Measurements from ENCODE around the gene GAB4. TPM values are rescaled to one million over a fixed set of nuclear protein-coding genes. Genes with fewer than 3 reads are reported as not detected.
"Not testable (repeated sequence)": the region's sequence is repeated elsewhere in the genome, so short reads cannot be mapped to it uniquely, and the experiment has no call there.

The GAB4 gene
- total and polyA plus RNA-seq, 2 of the 4 experiments (the other 2 are of a cell fraction) = not detected

- ATAC-seq (ENCODE audit: low read depth) (no peak), DNase-seq (no peak)
- Histone ChIP-seq H2AK5ac (ENCODE audit: low read depth, low read length) (no peak overlapping the region), H4K5ac (ENCODE audit: low read depth, low read length) (no peak overlapping the region), H2BK15ac (ENCODE audit: low read depth, low read length) (no peak overlapping the region), H3K4me1 (ENCODE audit: control insufficient read depth, insufficient read depth, low read length) (no peaks in the 10 kb centered on the region), H3K4me3 (ENCODE audit: insufficient read depth, low read depth, low read length) (no peak overlapping the region), H3K27me3 (ENCODE audit: control insufficient read depth, insufficient read depth, low read length) (no peaks in the 10 kb centered on the region), H3K9me1 (ENCODE audit: insufficient read depth, low read length) (no peaks in the 10 kb centered on the region), H3K56ac (ENCODE audit: extremely low read depth, insufficient read depth, low read length) (no peak overlapping the region), H3K4me2 (ENCODE audit: low read depth, low read length) (no peak overlapping the region), H3K18ac (ENCODE audit: low read depth, low read length) (no peak overlapping the region), H3K9me3 (ENCODE audit: control insufficient read depth, insufficient read depth, low read length) (no peaks in the 10 kb centered on the region), H3K23ac (ENCODE audit: low read depth, low read length) (no peak overlapping the region), H2BK5ac (ENCODE audit: low read depth, low read length, poor library complexity, severe bottlenecking) (no peak overlapping the region), H2AFZ (replicated peaks; ENCODE audit: low read length, poor library complexity) (no peak overlapping the region), H3K14ac (replicated peaks; ENCODE audit: low read depth, low read length) (no peak overlapping the region), H4K91ac (ENCODE audit: insufficient read depth, low read depth, low read length) (no peak overlapping the region), H3K36me3 (ENCODE audit: control insufficient read depth, insufficient read depth, low read length) (no peaks in the 10 kb centered on the region), H4K20me1 (ENCODE audit: insufficient read depth, low read length) (no peaks in the 10 kb centered on the region), H2BK120ac (ENCODE audit: low read depth, low read length) (no peak overlapping the region), H3K27ac (ENCODE audit: insufficient read depth, low read length) (no peak overlapping the region), H3K4ac (ENCODE audit: low read depth, low read length) (no peak overlapping the region), H3K79me1 (ENCODE audit: low read depth in 1 of 2, low read length in 2 of 2) (no peaks in the 10 kb centered on the region), H3K9ac (ENCODE audit: low read depth, low read length) (no peak overlapping the region), H4K8ac (ENCODE audit: low read depth in 2 of 2, low read length in 2 of 2) (no peak overlapping the region), H2AK9ac (replicated peaks; ENCODE audit: low read depth, low read length, poor library complexity) (no peak overlapping the region), H2BK20ac (ENCODE audit: low read depth, low read length) (no peak overlapping the region)
- intact Hi-C loops (cut with micrococcal nuclease) (no loop called here), in situ Hi-C loops (cut with MboI; ENCODE audit: low sequenced_read_pairs) (no loop called here), dilution Hi-C loops (cut with HindIII; ENCODE audit: low sequenced_read_pairs, unreplicated experiment) (no loop called here)
- no peak for TF ChIP-seq RAD21 (IDR thresholded peaks at IDR 0.05; ENCODE audit: low read length)
- TF ChIP-seq FOS (IDR thresholded peaks at IDR 0.05; ENCODE audit: low read depth, low read length) = no peak
- TF ChIP-seq BHLHE40 (IDR thresholded peaks at IDR 0.05; ENCODE audit: low read depth, low read length) = no peak
- TF ChIP-seq MAZ (IDR thresholded peaks at IDR 0.05; ENCODE audit: borderline replicate concordance, low read depth, low read length) = no peak
- TF ChIP-seq RFX5 (IDR thresholded peaks at IDR 0.05; ENCODE audit: low read depth, low read length) = no peak
- no peak for TF ChIP-seq POLR2A (IDR thresholded peaks at IDR 0.05; ENCODE audit: low read depth, low read length)
- ChIA-PET CTCF (no interaction called here), POLR2A (ENCODE audit: unreplicated experiment) (no interaction called here)
- WGBS, 2 experiments (ENCODE audit: extremely low coverage in 2 of 2, insufficient read length in 1 of 2) = 100% methylated on average over 1 of the region's 5 CpGs; no CpG with 5 or more reads in 1 of the 2 experiments
- no TSS peak for BruUV-seq (replicated peaks)
These were observed 70.2 kb downstream of the GAB4 start for GRCh38 chr22:16937811-16938210.

GRCh38 chr22:16937209-16937608 lies 70.8 kb downstream of the GAB4 start:
- dilution Hi-C loops (cut with HindIII; ENCODE audit: low sequenced_read_pairs, unreplicated experiment); H3K27me3 ChIP-seq (ENCODE audit: control insufficient read depth, insufficient read depth, low read length); H3K4ac ChIP-seq (ENCODE audit: low read depth, low read length); H3K9me3 ChIP-seq (ENCODE audit: control insufficient read depth, insufficient read depth, low read length); H3K9ac ChIP-seq (ENCODE audit: low read depth, low read length); in situ Hi-C loops (cut with MboI; ENCODE audit: low sequenced_read_pairs); H3K27ac ChIP-seq (ENCODE audit: insufficient read depth, low read length); intact Hi-C loops (cut with micrococcal nuclease); H2AK5ac ChIP-seq (ENCODE audit: low read depth, low read length); H3K18ac ChIP-seq (ENCODE audit: low read depth, low read length); POLR2A ChIA-PET (ENCODE audit: unreplicated experiment); H3K23ac ChIP-seq (ENCODE audit: low read depth, low read length); H3K36me3 ChIP-seq (ENCODE audit: control insufficient read depth, insufficient read depth, low read length); H4K8ac ChIP-seq (ENCODE audit: low read depth in 2 of 2, low read length in 2 of 2); DNase-seq; H3K56ac ChIP-seq (ENCODE audit: extremely low read depth, insufficient read depth, low read length); H3K14ac ChIP-seq (replicated peaks; ENCODE audit: low read depth, low read length); ATAC-seq (ENCODE audit: low read depth); H4K5ac ChIP-seq (ENCODE audit: low read depth, low read length); H2AK9ac ChIP-seq (replicated peaks; ENCODE audit: low read depth, low read length, poor library complexity); H2BK15ac ChIP-seq (ENCODE audit: low read depth, low read length); CTCF ChIA-PET; H3K79me1 ChIP-seq (ENCODE audit: low read depth in 1 of 2, low read length in 2 of 2); H2BK20ac ChIP-seq (ENCODE audit: low read depth, low read length); H3K4me1 ChIP-seq (ENCODE audit: control insufficient read depth, insufficient read depth, low read length); H4K20me1 ChIP-seq (ENCODE audit: insufficient read depth, low read length); H2BK120ac ChIP-seq (ENCODE audit: low read depth, low read length); H3K9me1 ChIP-seq (ENCODE audit: insufficient read depth, low read length); H4K91ac ChIP-seq (ENCODE audit: insufficient read depth, low read depth, low read length); H2BK5ac ChIP-seq (ENCODE audit: low read depth, low read length, poor library complexity, severe bottlenecking); H3K4me3 ChIP-seq (ENCODE audit: insufficient read depth, low read depth, low read length); H2AFZ ChIP-seq (replicated peaks; ENCODE audit: low read length, poor library complexity); H3K4me2 ChIP-seq (ENCODE audit: low read depth, low read length); BruUV-seq (replicated peaks): not testable (repeated sequence)
- WGBS, 2 experiments (ENCODE audit: extremely low coverage in 2 of 2, insufficient read length in 1 of 2) = 93% methylated on average over 3 of the region's 5 CpGs; no CpG with 5 or more reads in 1 of the 2 experiments

Data from IMR-90 (cell line).